NT2/D1 (cell line): ENCODE data around the gene CEMIP.

Experiments
- SUZ12 ChIP-seq: IDR thresholded peaks from 2 replicates; pipeline ENCODE4 v1.6.1; 2011; ENCODE audit not compliant: insufficient read length, insufficient read depth; ENCODE audit errors: extremely low read depth
- ZNF274 ChIP-seq: IDR thresholded peaks from 2 replicates; pipeline ENCODE4 v1.6.1; 2011; ENCODE audit warnings: mild to moderate bottlenecking, low read depth, low read length

GRCh38 chr15:80916056-80916455, 136.9 kb downstream of the CEMIP start:
- no peak for TF ChIP-seq ZNF274
- no peak for TF ChIP-seq SUZ12
